HepG2 (cell line): ENCODE results near the gene EPB41L2. TPM values are rescaled to one million over a fixed set of nuclear protein-coding genes. Genes with fewer than 3 reads are reported as not detected.

Experiments used
- DRAP1 ChIP-seq: IDR thresholded peaks from 2 replicates; pipeline ENCODE4 v1.6.1; 2016; ENCODE audit warnings: missing genetic modification reagents, missing compliant biosample characterization
- GATAD1 ChIP-seq: IDR thresholded peaks from 2 replicates; pipeline ENCODE4 v1.6.1; 2016; ENCODE audit warnings: missing genetic modification reagents, missing compliant biosample characterization
- HNF4A ChIP-seq: sonication (generic); formaldehyde crosslinking; IDR thresholded peaks from 2 replicates; pipeline ENCODE4 v1.4.0; 2020; ENCODE audit warnings: missing genetic modification reagents
- HOXA9 ChIP-seq: sonication (generic); formaldehyde crosslinking; IDR thresholded peaks from 2 replicates; pipeline ENCODE4 v1.8.1; 2022; ENCODE audit warnings: missing genetic modification reagents, mild to moderate bottlenecking, moderate library complexity, borderline replicate concordance
- MAFK ChIP-seq, 2 experiments: IDR thresholded peaks in 1 of 2; conservative IDR thresholded peaks in 1 of 2; 2 replicates each; pipeline ENCODE4 v1.6.1; 2011; ENCODE audit warnings: improper control_type of control experiment in 2 of 2, low read length in 2 of 2
- NCOA2 ChIP-seq: sonication (generic); formaldehyde crosslinking; IDR thresholded peaks from 2 replicates; pipeline ENCODE4 v1.8.0; 2022; ENCODE audit warnings: inconsistent platforms
- POLR2G ChIP-seq: fragments of 200-400 bp; formaldehyde crosslinking; IDR thresholded peaks from 2 replicates; pipeline ENCODE4 v1.6.1; 2018; ENCODE audit warnings: mild to moderate bottlenecking, low read depth, low read length, moderate library complexity
- SALL2 ChIP-seq: sonication (generic); formaldehyde crosslinking; IDR thresholded peaks from 2 replicates; pipeline ENCODE4 v1.8.1; 2023; ENCODE audit warnings: mild to moderate bottlenecking, missing genetic modification reagents, inconsistent platforms
- SKIL ChIP-seq: sonication (generic); formaldehyde crosslinking; IDR thresholded peaks from 2 replicates; pipeline ENCODE4 v1.8.0; 2022; ENCODE audit warnings: missing genetic modification reagents, mild to moderate bottlenecking, moderate library complexity, borderline replicate concordance
- SOX6 ChIP-seq, 2 experiments: fragments of 450-650 bp in 1 of 2; sonication (generic) in 1 of 2; formaldehyde crosslinking in 1 of 2; IDR thresholded peaks; 2 replicates each; pipeline versions ENCODE4 v1.4.0 to v1.6.1; 2017 to 2020; ENCODE audit warnings: antibody characterized with exemption in 1 of 2, mild to moderate bottlenecking in 1 of 2, missing genetic modification reagents in 1 of 2
- TSC22D2 ChIP-seq: sonication (generic); formaldehyde crosslinking; IDR thresholded peaks from 2 replicates; pipeline ENCODE4 v1.5.1; 2020; ENCODE audit warnings: missing genetic modification reagents, mild to moderate bottlenecking, borderline replicate concordance
- ZBTB1 ChIP-seq: sonication (generic); formaldehyde crosslinking; IDR thresholded peaks from 2 replicates; pipeline ENCODE4 v1.4.0; 2020; ENCODE audit warnings: missing genetic modification reagents, borderline replicate concordance
- ZFP37 ChIP-seq: sonication (generic); formaldehyde crosslinking; IDR thresholded peaks from 2 replicates; pipeline ENCODE4 v1.4.0; 2020; ENCODE audit warnings: missing genetic modification reagents, borderline replicate concordance
- ZIK1 ChIP-seq: sonication (generic); formaldehyde crosslinking; IDR thresholded peaks from 2 replicates; pipeline ENCODE4 v1.5.0; 2020; ENCODE audit warnings: mild to moderate bottlenecking, low read depth, missing genetic modification reagents, borderline replicate concordance
- ZNF234 ChIP-seq: sonication (generic); formaldehyde crosslinking; conservative IDR thresholded peaks from 2 replicates; pipeline ENCODE4 v1.5.1; 2020; ENCODE audit warnings: mild to moderate bottlenecking, missing genetic modification reagents
- ZNF326 ChIP-seq: sonication (generic); formaldehyde crosslinking; IDR thresholded peaks from 2 replicates; pipeline ENCODE4 v1.4.0; 2020; ENCODE audit warnings: missing genetic modification reagents, borderline replicate concordance
- ZNF747 ChIP-seq: sonication (generic); formaldehyde crosslinking; IDR thresholded peaks from 2 replicates; pipeline ENCODE4 v1.8.1; 2023; ENCODE audit warnings: missing genetic modification reagents, mild to moderate bottlenecking, borderline replicate concordance
- ZNF766 ChIP-seq: sonication (generic); formaldehyde crosslinking; IDR thresholded peaks from 2 replicates; pipeline ENCODE4 v1.5.0; 2020; ENCODE audit warnings: missing genetic modification reagents, borderline replicate concordance
- ZNF777 ChIP-seq: sonication (generic); formaldehyde crosslinking; IDR thresholded peaks from 2 replicates; pipeline ENCODE4 v1.4.0; 2020; ENCODE audit warnings: missing genetic modification reagents
- ZSCAN31 ChIP-seq: sonication (generic); formaldehyde crosslinking; IDR thresholded peaks from 2 replicates; pipeline ENCODE4 v1.5.0; 2020; ENCODE audit warnings: low read depth, mild to moderate bottlenecking, missing genetic modification reagents
- polyA plus RNA-seq, 8 experiments: library from polyadenylated mRNA; depleted of rRNA in 3 of 8; stranded (reverse) in 7 of 8; unstranded in 1 of 8; fragments of >200 nt; fragmentation: Illumina TruSeq in 4 of 8; extraction: Trizol in 4 of 8; gene quantifications; 2 replicates each; pipeline versions ENCODE4 v1.2.1 to v1.2.3, GENCODE V29; 2011 to 2016; ENCODE audit warnings: low read depth in 4 of 8, missing spikeins in 1 of 8, mixed read lengths in 1 of 8; ENCODE audit not compliant: insufficient read depth in 1 of 8
- total RNA-seq, 5 experiments: library from RNA; depleted of rRNA; stranded (reverse); fragments of >200 nt; fragmentation: Illumina TruSeq; extraction: Trizol; gene quantifications; 2 replicates each; pipeline ENCODE4 v1.2.3, GENCODE V29; 2016; ENCODE audit warnings: low read depth in 1 of 5
- TF ChIP-seq, protein P1 (sequence below): sonication (generic); formaldehyde crosslinking; IDR thresholded peaks from 2 replicates; pipeline ENCODE4 v1.5.1; 2020; ENCODE audit warnings: mild to moderate bottlenecking, missing genetic modification reagents, borderline replicate concordance
- TF ChIP-seq, protein P2 (sequence below): sonication (generic); formaldehyde crosslinking; IDR thresholded peaks from 2 replicates; pipeline ENCODE4 v1.8.1; 2023; ENCODE audit warnings: missing genetic modification reagents, mild to moderate bottlenecking, borderline replicate concordance

Gene EPB41L2
- total and polyA plus RNA-seq, 2 of the 13 experiments (the other 11 are each of a cell fraction or from before 2014, with no cell fraction given): 41.7 to 56.4 TPM

- TF ChIP-seq, protein P1, sequence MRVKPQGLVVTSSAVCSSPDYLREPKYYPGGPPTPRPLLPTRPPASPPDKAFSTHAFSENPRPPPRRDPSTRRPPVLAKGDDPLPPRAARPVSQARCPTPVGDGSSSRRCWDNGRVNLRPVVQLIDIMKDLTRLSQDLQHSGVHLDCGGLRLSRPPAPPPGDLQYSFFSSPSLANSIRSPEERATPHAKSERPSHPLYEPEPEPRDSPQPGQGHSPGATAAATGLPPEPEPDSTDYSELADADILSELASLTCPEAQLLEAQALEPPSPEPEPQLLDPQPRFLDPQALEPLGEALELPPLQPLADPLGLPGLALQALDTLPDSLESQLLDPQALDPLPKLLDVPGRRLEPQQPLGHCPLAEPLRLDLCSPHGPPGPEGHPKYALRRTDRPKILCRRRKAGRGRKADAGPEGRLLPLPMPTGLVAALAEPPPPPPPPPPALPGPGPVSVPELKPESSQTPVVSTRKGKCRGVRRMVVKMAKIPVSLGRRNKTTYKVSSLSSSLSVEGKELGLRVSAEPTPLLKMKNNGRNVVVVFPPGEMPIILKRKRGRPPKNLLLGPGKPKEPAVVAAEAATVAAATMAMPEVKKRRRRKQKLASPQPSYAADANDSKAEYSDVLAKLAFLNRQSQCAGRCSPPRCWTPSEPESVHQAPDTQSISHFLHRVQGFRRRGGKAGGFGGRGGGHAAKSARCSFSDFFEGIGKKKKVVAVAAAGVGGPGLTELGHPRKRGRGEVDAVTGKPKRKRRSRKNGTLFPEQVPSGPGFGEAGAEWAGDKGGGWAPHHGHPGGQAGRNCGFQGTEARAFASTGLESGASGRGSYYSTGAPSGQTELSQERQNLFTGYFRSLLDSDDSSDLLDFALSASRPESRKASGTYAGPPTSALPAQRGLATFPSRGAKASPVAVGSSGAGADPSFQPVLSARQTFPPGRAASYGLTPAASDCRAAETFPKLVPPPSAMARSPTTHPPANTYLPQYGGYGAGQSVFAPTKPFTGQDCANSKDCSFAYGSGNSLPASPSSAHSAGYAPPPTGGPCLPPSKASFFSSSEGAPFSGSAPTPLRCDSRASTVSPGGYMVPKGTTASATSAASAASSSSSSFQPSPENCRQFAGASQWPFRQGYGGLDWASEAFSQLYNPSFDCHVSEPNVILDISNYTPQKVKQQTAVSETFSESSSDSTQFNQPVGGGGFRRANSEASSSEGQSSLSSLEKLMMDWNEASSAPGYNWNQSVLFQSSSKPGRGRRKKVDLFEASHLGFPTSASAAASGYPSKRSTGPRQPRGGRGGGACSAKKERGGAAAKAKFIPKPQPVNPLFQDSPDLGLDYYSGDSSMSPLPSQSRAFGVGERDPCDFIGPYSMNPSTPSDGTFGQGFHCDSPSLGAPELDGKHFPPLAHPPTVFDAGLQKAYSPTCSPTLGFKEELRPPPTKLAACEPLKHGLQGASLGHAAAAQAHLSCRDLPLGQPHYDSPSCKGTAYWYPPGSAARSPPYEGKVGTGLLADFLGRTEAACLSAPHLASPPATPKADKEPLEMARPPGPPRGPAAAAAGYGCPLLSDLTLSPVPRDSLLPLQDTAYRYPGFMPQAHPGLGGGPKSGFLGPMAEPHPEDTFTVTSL (CRISPR knock-in tag): no peak
- TF ChIP-seq ZIK1 (CRISPR knock-in tag): no peak
- TF ChIP-seq ZFP37 (CRISPR knock-in tag): no peak
- TF ChIP-seq TSC22D2 (CRISPR knock-in tag): no peak
- no peak for TF ChIP-seq HOXA9 (CRISPR knock-in tag)
- no peak for TF ChIP-seq SOX6 (IDR thresholded peaks at IDR 0.05)
- TF ChIP-seq SOX6 (CRISPR knock-in tag; IDR thresholded peaks at IDR 0.05): 0 out of 2 replicates have a peak, but pooled peaks have one; percentile 16
- 0 out of 2 replicates have a peak, but pooled peaks have one; percentile 54 for TF ChIP-seq ZNF766 (CRISPR knock-in tag)
- no peak for TF ChIP-seq ZNF777
- TF ChIP-seq GATAD1: no peak
- TF ChIP-seq HNF4A: no peak
- TF ChIP-seq ZNF326 (CRISPR knock-in tag): no peak
- no peak for TF ChIP-seq MAFK (conservative IDR thresholded peaks at IDR 0.05 in 1 of 2, IDR thresholded peaks at IDR 0.05 in 1 of 2; ENCODE audit: low read length in 2 of 2)
- no peak for TF ChIP-seq DRAP1
- TF ChIP-seq POLR2G: no peak
- TF ChIP-seq ZNF234 (CRISPR knock-in tag): no peak
- no peak for TF ChIP-seq NCOA2 (CRISPR knock-in tag)
- TF ChIP-seq SKIL (CRISPR knock-in tag): no peak
- no peak for TF ChIP-seq ZNF747 (CRISPR knock-in tag)
- TF ChIP-seq, protein P2, sequence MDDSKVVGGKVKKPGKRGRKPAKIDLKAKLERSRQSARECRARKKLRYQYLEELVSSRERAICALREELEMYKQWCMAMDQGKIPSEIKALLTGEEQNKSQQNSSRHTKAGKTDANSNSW: no peak
- TF ChIP-seq SALL2 (CRISPR knock-in tag): no peak
- TF ChIP-seq ZBTB1 (CRISPR knock-in tag): no peak
- peak; percentile 18; the same call in 1 of the 2 replicates for TF ChIP-seq ZSCAN31 (CRISPR knock-in tag)
Observed at GRCh38 chr6:131039345-131039680, 23.7 kb downstream of the EPB41L2 start (continued).
